ENCODE results near the gene FAM180B.
"Not testable (repeated sequence)": the region's sequence is repeated elsewhere in the genome, so short reads cannot be mapped to it uniquely, and the experiment has no call there.

The FAM180B gene

GRCh38 chr11:47560426-47560825 is 26.1 kb upstream of the FAM180B start:
- no peak overlapping the region for H3K4me3 ChIP-seq (replicated peaks in 1 of 2; ENCODE audit: low read depth in 2 of 2, low read length in 2 of 2)
- DNase-seq (ENCODE audit: low read depth in 2 of 2): peak in 1 of 2 donors; percentile 36
- no peak for TF ChIP-seq CTCF (IDR thresholded peaks at IDR 0.05; ENCODE audit: low read depth, low read length)

GRCh38 chr11:47562393-47562792 is 24.1 kb upstream of the FAM180B start:
- not testable (repeated sequence) for H3K4me3 ChIP-seq (replicated peaks in 1 of 2; ENCODE audit: low read depth in 2 of 2, low read length in 2 of 2); DNase-seq (ENCODE audit: low read depth in 2 of 2)

GRCh38 chr11:47564366-47564765 is 22.1 kb upstream of the FAM180B start:
- H3K4me3 ChIP-seq (replicated peaks in 1 of 2; ENCODE audit: low read depth in 2 of 2, low read length in 2 of 2); DNase-seq (ENCODE audit: low read depth in 2 of 2): not testable (repeated sequence)

GRCh38 chr11:47564933-47565339 is 21.5 kb upstream of the FAM180B start:
- no peak for TF ChIP-seq CTCF (IDR thresholded peaks at IDR 0.05; ENCODE audit: low read depth, low read length)
- DNase-seq (ENCODE audit: low read depth in 2 of 2): no peak
- peak overlapping the region; percentile 64 to 81 for H3K4me3 ChIP-seq (replicated peaks in 1 of 2; ENCODE audit: low read depth in 2 of 2, low read length in 2 of 2)

DNA sequence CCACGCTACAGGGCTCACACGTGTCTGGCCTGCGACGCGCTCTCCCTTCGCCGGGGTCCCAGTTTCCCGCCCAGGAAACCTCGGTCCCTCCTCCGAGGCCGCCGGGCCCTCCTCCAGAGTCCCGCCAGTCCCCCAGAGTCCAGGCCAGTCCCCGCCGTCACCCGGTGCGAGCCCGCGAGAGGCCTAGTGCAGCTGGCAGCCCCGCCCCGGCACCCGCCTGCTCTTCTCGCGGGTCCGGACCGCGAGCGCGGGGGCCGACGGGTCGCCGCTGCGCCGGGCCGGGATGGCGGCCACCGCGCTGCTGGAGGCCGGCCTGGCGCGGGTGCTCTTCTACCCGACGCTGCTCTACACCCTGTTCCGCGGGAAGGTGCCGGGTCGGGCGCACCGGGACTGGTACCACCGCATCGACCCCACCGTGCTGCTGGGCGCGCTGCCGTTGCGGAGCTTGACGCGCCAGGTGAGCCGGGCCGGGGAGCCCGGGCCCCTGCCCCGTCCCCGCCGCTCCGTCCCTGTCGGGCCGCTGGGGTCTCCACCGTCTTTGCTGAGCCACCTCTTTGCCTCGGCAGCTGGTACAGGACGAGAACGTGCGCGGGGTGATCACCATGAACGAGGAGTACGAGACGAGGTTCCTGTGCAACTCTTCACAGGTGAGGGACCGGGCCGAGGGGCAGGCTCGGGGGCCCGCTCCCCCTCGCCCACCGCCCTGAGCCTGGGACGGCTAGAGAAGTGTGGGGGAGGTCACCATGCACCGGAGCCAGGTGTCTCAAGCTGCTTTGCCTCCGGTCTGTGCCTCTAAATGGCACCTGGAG is 20.9 kb upstream of the FAM180B start, which contains the start of gene PTPMT1:
Gene PTPMT1 (plus strand): TSS at position 260 of the 809 bp plus-strand sequence. CDS start 24 bp downstream, at position 284.
- peak within 1 kb of the TSS; percentile 64 to 81 for H3K4me3 ChIP-seq (replicated peaks in 1 of 2; ENCODE audit: low read depth in 2 of 2, low read length in 2 of 2)
- TF ChIP-seq CTCF (IDR thresholded peaks at IDR 0.05; ENCODE audit: low read depth, low read length): no peak
- peak; percentile 66 to 73 for DNase-seq (ENCODE audit: low read depth in 2 of 2)

DNA sequence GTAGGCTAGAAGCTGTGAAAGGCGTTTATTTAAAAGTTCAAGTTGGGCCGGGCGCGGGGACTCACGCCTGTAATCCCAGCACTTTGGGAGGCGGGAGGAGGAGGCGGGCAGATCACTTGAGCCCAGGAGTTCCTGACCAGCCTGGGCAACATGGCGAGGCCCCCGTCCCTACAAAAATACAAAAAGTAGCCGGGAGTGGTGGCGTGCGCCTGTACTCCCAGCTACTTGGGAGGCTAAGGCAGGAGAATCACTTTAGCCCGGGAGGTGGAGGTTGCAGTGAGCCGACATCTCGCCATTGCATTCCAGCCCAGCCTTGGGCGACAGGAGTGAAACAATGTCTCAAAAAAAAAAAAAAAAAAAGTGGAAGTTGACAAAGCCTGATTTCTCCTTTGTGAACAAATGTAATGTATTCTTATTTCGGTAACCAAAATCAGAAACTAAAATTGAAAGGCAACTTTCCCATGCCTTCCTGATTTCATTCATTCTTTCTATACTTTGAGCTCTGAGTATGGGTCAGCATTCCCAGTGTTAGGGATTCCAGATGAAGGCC is 20.3 kb upstream of the FAM180B start:
- H3K4me3 ChIP-seq (replicated peaks in 1 of 2; ENCODE audit: low read depth in 2 of 2, low read length in 2 of 2): peak overlapping the region; percentile 64 to 81
- no peak for TF ChIP-seq CTCF (IDR thresholded peaks at IDR 0.05; ENCODE audit: low read depth, low read length)
- peak in 1 of 2 donors; percentile 18 for DNase-seq (ENCODE audit: low read depth in 2 of 2)

- DNase-seq (ENCODE audit: low read depth in 2 of 2): no peak
- no peak for TF ChIP-seq CTCF (IDR thresholded peaks at IDR 0.05; ENCODE audit: low read depth, low read length)
- no peak overlapping the region for H3K4me3 ChIP-seq (replicated peaks in 1 of 2; ENCODE audit: low read depth in 2 of 2, low read length in 2 of 2)
Observed at GRCh38 chr11:47569646-47570045, 16.8 kb upstream of the FAM180B start.
